ENCODE data around the gene SAFB2.

GRCh38 chr19:5631567-5632240, 9.1 kb upstream of the SAFB2 start:
- no peak for TF ChIP-seq POLR2AphosphoS5 (IDR thresholded peaks at IDR 0.05; ENCODE audit: insufficient read depth, low read depth, low read length)
- TF ChIP-seq CTCF (IDR thresholded peaks at IDR 0.05; ENCODE audit: extremely low read depth in 1 of 2, insufficient read depth in 1 of 2, low read depth in 1 of 2, low read length in 2 of 2) = no peak
- no peak for TF ChIP-seq POLR2A (IDR thresholded peaks at IDR 0.05; ENCODE audit: low read depth, low read length)
- TF ChIP-seq MAX (IDR thresholded peaks at IDR 0.05; ENCODE audit: insufficient read depth, insufficient read length) = no peak

All from endothelial cell of umbilical vein (primary cell).